Glutamatergic neuron (in vitro differentiated cells): ENCODE data around the gene TCP11L2. TPM values are rescaled to one million over a fixed set of nuclear protein-coding genes. Genes with fewer than 3 reads are reported as not detected.

Experiments
- DNase-seq: peaks from one replicate; pipeline ENCODE4 v3.0.0; 2022
- H3K27ac Mint-ChIP-seq: one replicate; pipeline ENCODE4 v1.8.0; 2020; ENCODE audit warnings: mild to moderate bottlenecking, mixed read lengths, inconsistent platforms; ENCODE audit not compliant: unreplicated experiment
- H3K27me3 Mint-ChIP-seq: one replicate; pipeline ENCODE4 v1.8.0; 2020; ENCODE audit warnings: mild to moderate bottlenecking, moderate library complexity, mixed read lengths, inconsistent platforms; ENCODE audit not compliant: unreplicated experiment
- H3K36me3 Mint-ChIP-seq: one replicate; pipeline ENCODE4 v1.8.0; 2020; ENCODE audit warnings: mild to moderate bottlenecking, mixed read lengths, inconsistent platforms; ENCODE audit not compliant: unreplicated experiment
- H3K4me1 Mint-ChIP-seq: one replicate; pipeline ENCODE4 v1.8.0; 2020; ENCODE audit warnings: mild to moderate bottlenecking, low read depth, mixed read lengths, inconsistent platforms; ENCODE audit not compliant: unreplicated experiment
- H3K4me3 Mint-ChIP-seq: one replicate; pipeline ENCODE4 v1.8.0; 2020; ENCODE audit warnings: mild to moderate bottlenecking, mixed read lengths, inconsistent platforms; ENCODE audit not compliant: unreplicated experiment
- H3K9me3 Mint-ChIP-seq: one replicate; pipeline ENCODE4 v1.8.0; 2020; ENCODE audit warnings: mild to moderate bottlenecking, moderate library complexity, mixed read lengths, inconsistent platforms; ENCODE audit not compliant: unreplicated experiment
- CTCF ChIP-seq: fragments of 200-600 bp; sonication (generic); IDR thresholded peaks from one replicate; pipeline ENCODE4 v1.5.0; 2021; ENCODE audit not compliant: partially characterized antibody, unreplicated experiment
- total RNA-seq: library from RNA; stranded (reverse); fragmentation: NEBNext Ultra II Directional; extraction: Animal tissue kit (Norgen Biotek cat#: 25700); gene quantifications from one replicate; pipeline ENCODE4 v1.2.1, GENCODE V29; 2021; ENCODE audit not compliant: unreplicated experiment

TCP11L2 gene
- total RNA-seq, 1 donor from 2014 or later = 17.1 TPM

GRCh38 chr12:106387848-106388377, 85.4 kb downstream of the TCP11L2 start:
- TF ChIP-seq CTCF = no peak
- Mint-ChIP-seq H3K27ac (no peak overlapping the region), H3K9me3 (no peaks in the 10 kb centered on the region), H3K36me3 (peaks cover 4% of the 10 kb centered on the region), H3K27me3 (no peaks in the 10 kb centered on the region), H3K4me1 (no peaks in the 10 kb centered on the region), H3K4me3 (no peak overlapping the region)
- DNase-seq = no peak

- no peak for DNase-seq
- no peaks in the 10 kb centered on the region for H3K9me3 Mint-ChIP-seq
- TF ChIP-seq CTCF = no peak
- no peak overlapping the region for H3K27ac Mint-ChIP-seq
- H3K36me3 Mint-ChIP-seq = no peaks in the 10 kb centered on the region
- no peaks in the 10 kb centered on the region for H3K27me3 Mint-ChIP-seq
- H3K4me1 Mint-ChIP-seq = no peaks in the 10 kb centered on the region
- no peak overlapping the region for H3K4me3 Mint-ChIP-seq
Observed at GRCh38 chr12:106389151-106389550, 86.6 kb downstream of the TCP11L2 start.

GRCh38 chr12:106392759-106393158, 90.2 kb downstream of the TCP11L2 start:
- no peak for TF ChIP-seq CTCF
- Mint-ChIP-seq H3K27ac (no peak overlapping the region), H3K27me3 (no peaks in the 10 kb centered on the region), H3K36me3 (peaks cover 12% of the 10 kb centered on the region), H3K4me1 (no peaks in the 10 kb centered on the region), H3K4me3 (no peak overlapping the region), H3K9me3 (no peaks in the 10 kb centered on the region)
- no peak for DNase-seq

Other genes starting within 250 kb of the TCP11L2 start
- 18.8 TPM for gene NUAK1, start 163.8 kb upstream of the TCP11L2 start, total RNA-seq
- gene CKAP4, start 54.7 kb upstream of the TCP11L2 start, total RNA-seq = 87.0 TPM
- 12.1 TPM for gene POLR3B, start 55.0 kb downstream of the TCP11L2 start, total RNA-seq